Measurements from ENCODE around the gene FPGS.

GRCh38 chr9:127848756-127849504 lies 46.2 kb downstream of the FPGS start:
- TF ChIP-seq ZBTB33 (IDR thresholded peaks at IDR 0.05; ENCODE audit: borderline replicate concordance, low read depth), result no peak
- TF ChIP-seq, protein P1, sequence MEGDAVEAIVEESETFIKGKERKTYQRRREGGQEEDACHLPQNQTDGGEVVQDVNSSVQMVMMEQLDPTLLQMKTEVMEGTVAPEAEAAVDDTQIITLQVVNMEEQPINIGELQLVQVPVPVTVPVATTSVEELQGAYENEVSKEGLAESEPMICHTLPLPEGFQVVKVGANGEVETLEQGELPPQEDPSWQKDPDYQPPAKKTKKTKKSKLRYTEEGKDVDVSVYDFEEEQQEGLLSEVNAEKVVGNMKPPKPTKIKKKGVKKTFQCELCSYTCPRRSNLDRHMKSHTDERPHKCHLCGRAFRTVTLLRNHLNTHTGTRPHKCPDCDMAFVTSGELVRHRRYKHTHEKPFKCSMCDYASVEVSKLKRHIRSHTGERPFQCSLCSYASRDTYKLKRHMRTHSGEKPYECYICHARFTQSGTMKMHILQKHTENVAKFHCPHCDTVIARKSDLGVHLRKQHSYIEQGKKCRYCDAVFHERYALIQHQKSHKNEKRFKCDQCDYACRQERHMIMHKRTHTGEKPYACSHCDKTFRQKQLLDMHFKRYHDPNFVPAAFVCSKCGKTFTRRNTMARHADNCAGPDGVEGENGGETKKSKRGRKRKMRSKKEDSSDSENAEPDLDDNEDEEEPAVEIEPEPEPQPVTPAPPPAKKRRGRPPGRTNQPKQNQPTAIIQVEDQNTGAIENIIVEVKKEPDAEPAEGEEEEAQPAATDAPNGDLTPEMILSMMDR (IDR thresholded peaks at IDR 0.05), result no peak
- no peak for TF ChIP-seq POLR2AphosphoS5 (IDR thresholded peaks at IDR 0.05; ENCODE audit: low read depth, low read length)
